Measurements from ENCODE around the gene DLX3.

The DLX3 gene

GRCh38 chr17:49996495-49997300 lies 1.7 kb upstream of the DLX3 start:
- Histone ChIP-seq H3K18ac (ENCODE audit: low read depth in 1 of 2, low read length in 2 of 2) (no peak overlapping the region), H3K9me3 (ENCODE audit: control insufficient read depth, low read length) (no peaks in the 10 kb centered on the region), H3K23ac (ENCODE audit: low read length in 2 of 2) (no peak overlapping the region), H3K4ac (ENCODE audit: low read depth in 1 of 2, low read length in 2 of 2) (no peak overlapping the region), H3K9ac (ENCODE audit: low read length) (no peak overlapping the region), H3K27me3 (ENCODE audit: control insufficient read depth in 1 of 2, insufficient read depth in 1 of 2, low read length in 2 of 2) (peaks cover 67 to 82% of the 10 kb centered on the region in 2 experiments), H2AK5ac (ENCODE audit: low read length, severe bottlenecking) (no peak overlapping the region), H2BK120ac (ENCODE audit: low read depth, low read length) (no peak overlapping the region), H2BK5ac (ENCODE audit: low read depth, low read length, poor library complexity, severe bottlenecking) (no peak overlapping the region), H3K36me3 (ENCODE audit: control insufficient read depth in 1 of 2, insufficient read depth in 2 of 2, low read depth in 1 of 2, low read length in 2 of 2) (no peaks in the 10 kb centered on the region), H3K27ac (ENCODE audit: low read length, poor library complexity, severe bottlenecking) (no peak overlapping the region), H3K14ac (ENCODE audit: low read length in 2 of 2) (no peak overlapping the region), H2BK12ac (ENCODE audit: low read length in 2 of 2) (no peak overlapping the region), H4K8ac (ENCODE audit: low read length) (no peak overlapping the region), H3K4me2 (ENCODE audit: low read length, poor library complexity, severe bottlenecking) (peak overlapping the region; percentile 62), H3K79me1 (replicated peaks; ENCODE audit: low read length, poor library complexity, severe bottlenecking) (no peaks in the 10 kb centered on the region), H4K91ac (ENCODE audit: low read length) (no peak overlapping the region), H3K4me3 (ENCODE audit: insufficient read depth in 1 of 2, low read depth in 1 of 2, low read length in 2 of 2) (peak overlapping the region; percentile 31 to 72), H2AFZ (ENCODE audit: low read depth, low read length) (no peak overlapping the region), H2BK15ac (ENCODE audit: low read depth, poor library complexity, severe bottlenecking) (no peak overlapping the region), H3K4me1 (ENCODE audit: control insufficient read depth, insufficient read depth, low read depth, low read length) (peaks cover 35% of the 10 kb centered on the region)
- WGBS = 4% methylated on average over 57 of the region's 58 CpGs
- peak; percentile 33 for DNase-seq

DNA sequence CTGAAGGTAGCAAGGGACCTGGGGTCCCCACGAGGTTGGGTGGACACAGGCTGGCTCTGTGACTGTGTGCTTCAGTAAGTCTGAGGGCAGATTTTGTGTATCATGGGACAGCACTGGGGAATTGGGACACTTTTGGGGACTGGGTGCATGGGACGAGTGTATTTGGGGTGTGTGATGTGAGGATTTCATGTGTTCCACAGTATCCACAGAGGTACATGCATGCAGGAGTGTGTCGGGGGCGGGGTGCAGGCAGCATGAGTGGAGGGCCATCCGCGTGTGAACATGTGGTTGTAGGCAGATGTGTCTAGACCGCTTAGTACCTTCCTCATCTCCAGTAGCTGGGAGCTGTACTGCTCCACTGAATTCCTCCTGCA lies 1.1 kb upstream of the DLX3 start:
- Histone ChIP-seq H2BK12ac (ENCODE audit: low read length in 2 of 2) (no peak overlapping the region), H3K4ac (ENCODE audit: low read depth in 1 of 2, low read length in 2 of 2) (no peak overlapping the region), H3K14ac (ENCODE audit: low read length in 2 of 2) (no peak overlapping the region), H3K9me3 (ENCODE audit: control insufficient read depth, low read length) (no peaks in the 10 kb centered on the region), H3K4me3 (ENCODE audit: insufficient read depth in 1 of 2, low read depth in 1 of 2, low read length in 2 of 2) (no peak overlapping the region), H2BK5ac (ENCODE audit: low read depth, low read length, poor library complexity, severe bottlenecking) (no peak overlapping the region), H3K27ac (ENCODE audit: low read length, poor library complexity, severe bottlenecking) (no peak overlapping the region), H3K18ac (ENCODE audit: low read depth in 1 of 2, low read length in 2 of 2) (no peak overlapping the region), H2BK15ac (ENCODE audit: low read depth, poor library complexity, severe bottlenecking) (no peak overlapping the region), H3K36me3 (ENCODE audit: control insufficient read depth in 1 of 2, insufficient read depth in 2 of 2, low read depth in 1 of 2, low read length in 2 of 2) (no peaks in the 10 kb centered on the region), H3K9ac (ENCODE audit: low read length) (no peak overlapping the region), H3K27me3 (ENCODE audit: control insufficient read depth in 1 of 2, insufficient read depth in 1 of 2, low read length in 2 of 2) (peaks cover 67 to 81% of the 10 kb centered on the region in 2 experiments), H4K8ac (ENCODE audit: low read length) (no peak overlapping the region), H2AK5ac (ENCODE audit: low read length, severe bottlenecking) (no peak overlapping the region), H3K4me2 (ENCODE audit: low read length, poor library complexity, severe bottlenecking) (no peak overlapping the region), H2BK120ac (ENCODE audit: low read depth, low read length) (no peak overlapping the region), H4K91ac (ENCODE audit: low read length) (no peak overlapping the region), H3K79me1 (replicated peaks; ENCODE audit: low read length, poor library complexity, severe bottlenecking) (no peaks in the 10 kb centered on the region), H2AFZ (ENCODE audit: low read depth, low read length) (no peak overlapping the region), H3K23ac (ENCODE audit: low read length in 2 of 2) (no peak overlapping the region), H3K4me1 (ENCODE audit: control insufficient read depth, insufficient read depth, low read depth, low read length) (peaks cover 35% of the 10 kb centered on the region)
- WGBS = 41% methylated on average over 7 of the region's 7 CpGs
- DNase-seq = no peak

- WGBS = 3% methylated on average over 50 of the region's 50 CpGs
- Histone ChIP-seq H3K27me3 (ENCODE audit: control insufficient read depth in 1 of 2, insufficient read depth in 1 of 2, low read length in 2 of 2) (peaks cover 71 to 76% of the 10 kb centered on the region in 2 experiments), H2AK5ac (ENCODE audit: low read length, severe bottlenecking) (no peak overlapping the region), H3K9me3 (ENCODE audit: control insufficient read depth, low read length) (no peaks in the 10 kb centered on the region), H2BK120ac (ENCODE audit: low read depth, low read length) (no peak overlapping the region), H3K79me1 (replicated peaks; ENCODE audit: low read length, poor library complexity, severe bottlenecking) (no peaks in the 10 kb centered on the region), H4K8ac (ENCODE audit: low read length) (peak overlapping the region; percentile 13), H3K14ac (ENCODE audit: low read length in 2 of 2) (no peak overlapping the region), H3K9ac (ENCODE audit: low read length) (peak overlapping the region; percentile 68), H2BK15ac (ENCODE audit: low read depth, poor library complexity, severe bottlenecking) (no peak overlapping the region), H2AFZ (ENCODE audit: low read depth, low read length) (peak overlapping the region; percentile 15), H3K4me1 (ENCODE audit: control insufficient read depth, insufficient read depth, low read depth, low read length) (peaks cover 35% of the 10 kb centered on the region), H3K23ac (ENCODE audit: low read length in 2 of 2) (no peak overlapping the region), H2BK12ac (ENCODE audit: low read length in 2 of 2) (no peak overlapping the region), H3K4ac (ENCODE audit: low read depth in 1 of 2, low read length in 2 of 2) (no peak overlapping the region), H2BK5ac (ENCODE audit: low read depth, low read length, poor library complexity, severe bottlenecking) (no peak overlapping the region), H3K4me3 (ENCODE audit: insufficient read depth in 1 of 2, low read depth in 1 of 2, low read length in 2 of 2) (peak overlapping the region; percentile 28 to 77), H3K36me3 (ENCODE audit: control insufficient read depth in 1 of 2, insufficient read depth in 2 of 2, low read depth in 1 of 2, low read length in 2 of 2) (no peaks in the 10 kb centered on the region), H4K91ac (ENCODE audit: low read length) (no peak overlapping the region), H3K4me2 (ENCODE audit: low read length, poor library complexity, severe bottlenecking) (peak overlapping the region; percentile 82), H3K27ac (ENCODE audit: low read length, poor library complexity, severe bottlenecking) (no peak overlapping the region), H3K18ac (ENCODE audit: low read depth in 1 of 2, low read length in 2 of 2) (no peak overlapping the region)
- no peak for DNase-seq
Measured at GRCh38 chr17:49994085-49995054, 654 bp downstream of the DLX3 start.
